Measurements from ENCODE around the gene TUBB2A. TPM values are rescaled to one million over a fixed set of nuclear protein-coding genes. Genes with fewer than 3 reads are reported as not detected.
A peak's percentile ranks its signal among the peaks of the same experiment; 100 is the strongest.

Gene TUBB2A
- total RNA-seq, 1 donor from 2014 or later = 72.7 TPM

DNA sequence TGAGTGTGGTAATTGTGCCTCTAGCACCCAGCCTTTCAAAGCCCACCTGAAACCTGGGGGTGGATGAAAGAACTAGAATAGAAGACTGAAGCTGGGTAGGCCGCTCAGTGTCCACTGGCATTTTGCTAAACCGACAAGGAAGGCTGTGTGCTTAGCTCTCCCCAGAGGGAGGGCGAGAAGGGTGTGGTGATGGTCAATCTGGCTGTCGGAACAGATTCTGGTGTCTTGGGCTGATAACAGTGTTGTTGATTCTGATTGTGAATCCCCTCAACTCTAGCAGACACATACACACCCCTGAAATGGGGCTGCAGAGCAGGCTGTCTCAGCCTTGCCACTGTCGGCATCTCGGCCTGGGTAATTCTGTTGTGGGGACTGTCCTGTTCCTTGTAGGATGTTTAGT is 43.0 kb downstream of the TUBB2A start:
- TF ChIP-seq, protein P1, sequence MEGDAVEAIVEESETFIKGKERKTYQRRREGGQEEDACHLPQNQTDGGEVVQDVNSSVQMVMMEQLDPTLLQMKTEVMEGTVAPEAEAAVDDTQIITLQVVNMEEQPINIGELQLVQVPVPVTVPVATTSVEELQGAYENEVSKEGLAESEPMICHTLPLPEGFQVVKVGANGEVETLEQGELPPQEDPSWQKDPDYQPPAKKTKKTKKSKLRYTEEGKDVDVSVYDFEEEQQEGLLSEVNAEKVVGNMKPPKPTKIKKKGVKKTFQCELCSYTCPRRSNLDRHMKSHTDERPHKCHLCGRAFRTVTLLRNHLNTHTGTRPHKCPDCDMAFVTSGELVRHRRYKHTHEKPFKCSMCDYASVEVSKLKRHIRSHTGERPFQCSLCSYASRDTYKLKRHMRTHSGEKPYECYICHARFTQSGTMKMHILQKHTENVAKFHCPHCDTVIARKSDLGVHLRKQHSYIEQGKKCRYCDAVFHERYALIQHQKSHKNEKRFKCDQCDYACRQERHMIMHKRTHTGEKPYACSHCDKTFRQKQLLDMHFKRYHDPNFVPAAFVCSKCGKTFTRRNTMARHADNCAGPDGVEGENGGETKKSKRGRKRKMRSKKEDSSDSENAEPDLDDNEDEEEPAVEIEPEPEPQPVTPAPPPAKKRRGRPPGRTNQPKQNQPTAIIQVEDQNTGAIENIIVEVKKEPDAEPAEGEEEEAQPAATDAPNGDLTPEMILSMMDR (IDR thresholded peaks at IDR 0.05) = no peak
- TF ChIP-seq POLR2A (IDR thresholded peaks at IDR 0.05) = no peak
- no peak for TF ChIP-seq POLR2AphosphoS5 (IDR thresholded peaks at IDR 0.05; ENCODE audit: insufficient read depth in 1 of 2, low read depth in 1 of 2)
- Histone ChIP-seq H3K27ac (no peak overlapping the region), H3K4me1 (peaks cover 16% of the 10 kb centered on the region), H3K9me3 (no peaks in the 10 kb centered on the region), H3K36me3 (peaks cover 0 to 36% of the 10 kb centered on the region in 2 donors), H3K27me3 (no peaks in the 10 kb centered on the region), H3K4me3 (no peak overlapping the region)
- no peak for DNase-seq (ENCODE audit: extremely low spot score in 2 of 2)
- intact Hi-C loops (cut with DNase I) = no loop called here

DNA sequence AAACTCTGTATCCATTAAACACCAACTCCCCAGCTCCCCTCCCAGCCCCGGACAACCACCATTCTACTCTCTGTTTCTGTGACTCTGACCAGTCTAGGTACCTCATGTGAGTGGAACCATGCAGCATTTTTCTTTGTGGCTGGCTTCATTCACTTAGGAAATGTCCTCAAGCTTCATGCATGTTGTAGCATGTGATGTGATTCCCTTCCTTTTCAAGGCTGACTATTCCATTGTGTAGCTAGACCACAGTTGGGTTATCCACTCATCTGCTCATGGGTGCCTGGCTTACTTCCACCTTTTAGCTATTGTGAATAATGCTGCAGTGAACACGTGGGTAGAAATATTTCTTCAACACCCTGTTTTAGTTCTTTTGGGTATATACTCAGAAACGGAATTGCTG is 47.6 kb downstream of the TUBB2A start:
- TF ChIP-seq, protein P1 (IDR thresholded peaks at IDR 0.05) = no peak
- TF ChIP-seq POLR2A (IDR thresholded peaks at IDR 0.05) (no peak), POLR2AphosphoS5 (IDR thresholded peaks at IDR 0.05; ENCODE audit: insufficient read depth in 1 of 2, low read depth in 1 of 2) (no peak)
- H3K36me3 ChIP-seq = peaks cover 0 to 61% of the 10 kb centered on the region in 2 donors
- no peaks in the 10 kb centered on the region for H3K27me3 ChIP-seq
- peaks cover 8% of the 10 kb centered on the region for H3K4me1 ChIP-seq
- peak overlapping the region; percentile 10 for H3K27ac ChIP-seq
- H3K9me3 ChIP-seq = no peaks in the 10 kb centered on the region
- intact Hi-C loops (cut with DNase I) = no loop called here
- no peak for DNase-seq (ENCODE audit: extremely low spot score in 2 of 2)
- H3K4me3 ChIP-seq = no peak overlapping the region

DNA sequence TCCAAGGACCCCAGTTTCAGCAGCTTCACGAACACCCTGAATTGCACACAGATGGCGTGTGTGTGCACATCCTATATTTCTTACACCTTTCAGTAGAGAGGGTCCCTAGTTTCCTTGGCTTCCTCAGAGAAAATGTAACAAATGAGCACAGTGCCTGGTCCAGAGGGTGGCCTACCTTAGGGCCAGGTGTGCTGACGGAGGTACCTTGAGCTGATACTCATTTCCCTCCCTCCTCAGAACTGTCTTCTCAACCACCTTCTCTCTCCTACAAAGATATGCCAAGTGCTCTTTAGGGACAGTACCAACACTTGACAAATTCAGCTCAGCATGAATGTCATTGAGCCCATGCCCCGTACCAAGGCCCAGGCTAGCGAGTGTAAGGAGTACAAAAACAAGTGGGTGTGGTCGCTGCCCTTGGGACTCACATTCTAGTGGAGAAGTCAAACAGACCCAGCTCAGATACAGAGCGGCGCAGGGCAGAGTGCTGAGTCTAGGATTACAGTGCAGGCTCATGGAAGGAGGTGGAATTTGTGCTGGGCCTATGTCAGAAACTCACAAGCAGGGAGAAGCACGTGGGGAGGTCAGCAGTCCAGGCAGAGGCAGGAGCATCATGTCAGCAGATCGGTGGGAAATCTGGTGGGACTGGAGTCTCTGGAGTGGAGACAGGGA is 48.5 kb downstream of the TUBB2A start:
- no peaks in the 10 kb centered on the region for H3K9me3 ChIP-seq
- H3K27me3 ChIP-seq = no peaks in the 10 kb centered on the region
- H3K4me3 ChIP-seq = no peak overlapping the region
- intact Hi-C loops (cut with DNase I) = no loop called here
- H3K36me3 ChIP-seq = peaks cover 0 to 57% of the 10 kb centered on the region in 2 donors
- peak overlapping the region; percentile 10 for H3K27ac ChIP-seq
- TF ChIP-seq POLR2A (IDR thresholded peaks at IDR 0.05) = no peak
- TF ChIP-seq POLR2AphosphoS5 (IDR thresholded peaks at IDR 0.05; ENCODE audit: insufficient read depth in 1 of 2, low read depth in 1 of 2) = no peak
- no peak for DNase-seq (ENCODE audit: extremely low spot score in 2 of 2)
- H3K4me1 ChIP-seq = peaks cover 8% of the 10 kb centered on the region

Other genes starting within 250 kb of the TUBB2A start
- 93.8 TPM for gene SERPINB6, start 186.0 kb downstream of the TUBB2A start, total RNA-seq
- gene NQO2, start 157.7 kb downstream of the TUBB2A start, total RNA-seq = 11.8 TPM
- gene RIPK1, start 89.0 kb downstream of the TUBB2A start, total RNA-seq = 27.0 TPM
- 10.3 TPM for gene BPHL, start 38.8 kb downstream of the TUBB2A start, total RNA-seq
- gene TUBB2B, start 70.1 kb upstream of the TUBB2A start, total RNA-seq = 6.9 TPM
- gene PSMG4, start 101.4 kb upstream of the TUBB2A start, total RNA-seq = 25.0 TPM